GM12801 (cell line): Measurements from ENCODE around the gene F3.

Experiments used
- CTCF ChIP-seq: IDR thresholded peaks from one replicate; pipeline ENCODE4 v1.5.1; 2011; ENCODE audit warnings: control low read depth; ENCODE audit not compliant: insufficient read length; ENCODE audit errors: extremely low read depth

The F3 gene

GRCh38 chr1:94501426-94501825, 40.1 kb downstream of the F3 start:
- TF ChIP-seq CTCF = no peak

GRCh38 chr1:94496076-94496755, 45.3 kb downstream of the F3 start:
- TF ChIP-seq CTCF = no peak

GRCh38 chr1:94490556-94490955, 51.0 kb downstream of the F3 start:
- TF ChIP-seq CTCF = no peak

GRCh38 chr1:94486990-94487389, 54.6 kb downstream of the F3 start:
- no peak for TF ChIP-seq CTCF

DNA sequence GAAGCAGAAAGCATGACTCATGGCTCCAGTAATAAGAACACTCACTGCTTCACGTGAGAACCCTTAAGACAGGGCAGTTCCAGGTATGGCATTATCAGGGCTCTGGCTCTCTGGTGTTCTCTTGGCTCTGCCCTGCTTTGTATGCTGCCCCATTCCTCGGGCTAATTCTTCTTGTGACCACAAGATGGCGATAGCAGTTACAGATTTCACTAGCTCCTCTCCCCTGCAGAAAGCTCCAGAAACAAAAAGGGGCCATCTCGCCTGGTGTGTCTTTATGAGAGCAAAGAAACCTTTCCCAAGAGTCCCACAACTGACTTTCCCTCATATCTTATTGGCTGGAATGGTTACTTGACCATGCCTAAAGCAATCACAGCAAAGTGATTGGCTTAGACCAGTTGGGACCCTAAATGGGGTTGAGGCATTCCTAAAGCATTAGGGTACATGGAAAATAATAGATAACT, 60.1 kb downstream of the F3 start:
- no peak for TF ChIP-seq CTCF

DNA sequence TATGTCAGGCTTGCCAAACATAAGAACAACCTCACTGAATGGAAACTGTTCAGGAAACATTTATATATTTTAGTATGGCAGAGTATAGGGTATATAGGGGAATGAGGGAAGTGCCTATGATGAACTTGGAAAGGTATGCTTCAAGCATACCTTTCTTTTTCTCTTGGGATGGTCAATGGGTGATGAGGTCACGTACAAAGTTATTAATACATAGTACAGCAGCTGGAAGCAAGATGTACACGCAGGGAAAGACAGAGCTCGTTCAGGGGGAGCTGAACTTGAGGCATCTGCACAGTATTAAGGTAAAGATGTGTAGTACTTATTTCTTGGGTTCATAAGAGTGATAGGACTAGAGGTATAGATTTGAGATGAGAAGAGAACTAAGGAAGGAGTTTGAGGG, 61.9 kb downstream of the F3 start:
- TF ChIP-seq CTCF = no peak
